A549 (cell line): ENCODE results near the gene SMAD6. TPM values are rescaled to one million over a fixed set of nuclear protein-coding genes. Genes with fewer than 3 reads are reported as not detected.

ENCODE experiments used
- ATAC-seq, 2 experiments: fragments of 200-7000 bp in 1 of 2; fragments of >200 bp in 1 of 2; cut with Nextera tagmentation in 1 of 2; cut with Tn5 transposase in 1 of 2; 3 replicates each; pipeline versions ENCODE4 v1.8.0 to v1.9.1; 2018 to 2020; ENCODE audit warnings: mild to moderate bottlenecking in 1 of 2, moderate library complexity in 1 of 2
- CTCF ChIA-PET: fragments of 300-600 bp; sonication (Branson Sonifier 250); formaldehyde crosslinking; extraction: SDS; loops from one replicate; lab custom pipeline; 2021; ENCODE audit warnings: antibody characterized with exemption, inconsistent platforms; lab: Yijun Ruan, JAX
- POLR2A ChIA-PET: fragments of 350-600 bp; formaldehyde crosslinking; extraction: SDS; loops from one replicate; lab custom pipeline; 2021; ENCODE audit warnings: antibody characterized with exemption, inconsistent platforms; lab: Yijun Ruan, JAX
- DNase-seq, 2 experiments: peaks; one replicate each; pipeline versions ENCODE4 v3.0.0 to v3.0.0-alpha.2; 2011 to 2016; ENCODE audit warnings: low read depth in 1 of 2, low spot score in 1 of 2
- FAIRE-seq: peaks from 2 replicates; lab custom pipeline; 2011; peaks lifted over from hg19 to GRCh38; lab: Jason Lieb, UNC
- H3K27ac ChIP-seq, 2 experiments: fragments of >200 bp; sonication (Bioruptor Twin); formaldehyde crosslinking; 3 replicates each; pipeline ENCODE4 v1.5.1; 2016 to 2017
- H3K4me1 ChIP-seq: fragments of >200 bp; sonication (Bioruptor Twin); formaldehyde crosslinking; 3 replicates; pipeline ENCODE4 v1.6.1; 2016
- H3K4me2 ChIP-seq: fragments of >200 bp; sonication (Bioruptor Twin); formaldehyde crosslinking; 3 replicates; pipeline ENCODE4 v1.6.1; 2016
- H3K4me3 ChIP-seq: fragments of >200 bp; sonication (Bioruptor Twin); formaldehyde crosslinking; 3 replicates; pipeline ENCODE4 v1.5.1; 2016
- H3K9me3 ChIP-seq: fragments of >200 bp; sonication (Bioruptor Twin); formaldehyde crosslinking; 3 replicates; pipeline ENCODE4 v1.6.1; 2016
- BHLHE40 ChIP-seq: IDR thresholded peaks from 2 replicates; pipeline ENCODE4 v1.6.1; 2012; ENCODE audit warnings: low read depth, low read length, inconsistent platforms
- CBX8 ChIP-seq: fragments of 200-600 bp; sonication (generic); IDR thresholded peaks from 2 replicates; pipeline ENCODE4 v1.6.1; 2016
- CHD2 ChIP-seq: fragments of 150-350 bp; IDR thresholded peaks from 2 replicates; pipeline ENCODE4 v1.6.1; 2014; ENCODE audit warnings: low read length; ENCODE audit not compliant: partially characterized antibody
- CHD4 ChIP-seq: fragments of 200-600 bp; sonication (generic); IDR thresholded peaks from 2 replicates; pipeline ENCODE4 v1.6.1; 2016; ENCODE audit warnings: antibody characterized with exemption, mild to moderate bottlenecking, borderline replicate concordance
- EHMT2 ChIP-seq: fragments of 200-600 bp; sonication (generic); IDR thresholded peaks from 2 replicates; pipeline ENCODE4 v1.6.1; 2016; ENCODE audit warnings: antibody characterized with exemption, low read depth, mild to moderate bottlenecking, moderate library complexity
- FOSB ChIP-seq: fragments of 250-450 bp; sonication (Bioruptor Pico); IDR thresholded peaks from 2 replicates; pipeline ENCODE4 v1.5.0; 2020; ENCODE audit warnings: mild to moderate bottlenecking, moderate library complexity
- HDAC2 ChIP-seq: fragments of 200-600 bp; sonication (generic); IDR thresholded peaks from 2 replicates; pipeline ENCODE4 v1.6.1; 2016
- HOXB5 ChIP-seq: fragments of 250-450 bp; sonication (Bioruptor Pico); IDR thresholded peaks from 2 replicates; pipeline ENCODE4 v1.5.0; 2020; ENCODE audit warnings: mild to moderate bottlenecking, moderate library complexity
- JUNB ChIP-seq: fragments of >200 bp; sonication (Bioruptor Twin); formaldehyde crosslinking; IDR thresholded peaks from 2 replicates; pipeline ENCODE4 v1.6.1; 2016
- MAFK ChIP-seq: fragments of 450-650 bp; IDR thresholded peaks from 2 replicates; pipeline ENCODE4 v1.6.1; 2014; ENCODE audit not compliant: partially characterized antibody
- NFE2L2 ChIP-seq: fragments of 150-350 bp; conservative IDR thresholded peaks from 2 replicates; pipeline ENCODE4 v1.6.1; 2014; ENCODE audit warnings: low read length
- NPAS2 ChIP-seq: fragments of 250-450 bp; sonication (Bioruptor Pico); IDR thresholded peaks from 2 replicates; pipeline ENCODE4 v1.8.0; 2022; ENCODE audit warnings: mild to moderate bottlenecking, moderate library complexity, borderline replicate concordance
- PHF8 ChIP-seq: fragments of 200-600 bp; sonication (generic); IDR thresholded peaks from 2 replicates; pipeline ENCODE4 v1.6.1; 2016; ENCODE audit warnings: low read depth, mild to moderate bottlenecking, antibody characterized with exemption, moderate library complexity, borderline replicate concordance
- POLR2A ChIP-seq: IDR thresholded peaks from 2 replicates; pipeline ENCODE4 v1.6.1; 2012; ENCODE audit warnings: mild to moderate bottlenecking, low read length
- POLR2AphosphoS2 ChIP-seq: conservative IDR thresholded peaks from 2 replicates; pipeline ENCODE4 v1.6.1; 2012; ENCODE audit warnings: low read length, improper control_type of control experiment, inconsistent platforms
- RAD21 ChIP-seq, 2 experiments: fragments of >200 bp in 1 of 2; sonication (Bioruptor Twin) in 1 of 2; formaldehyde crosslinking in 1 of 2; IDR thresholded peaks in 1 of 2; conservative IDR thresholded peaks in 1 of 2; 2 replicates in 1 of 2; 3 replicates in 1 of 2; pipeline ENCODE4 v1.6.1; 2012 to 2018; ENCODE audit warnings: inconsistent platforms in 1 of 2
- RFX5 ChIP-seq: fragments of 450-650 bp; IDR thresholded peaks from 2 replicates; pipeline ENCODE4 v1.7.1; 2014; ENCODE audit warnings: antibody characterized with exemption, mild to moderate bottlenecking, moderate library complexity
- RNF2 ChIP-seq: fragments of 200-600 bp; sonication (generic); IDR thresholded peaks from 2 replicates; pipeline ENCODE4 v1.6.1; 2016; ENCODE audit warnings: low read depth, mild to moderate bottlenecking, antibody characterized with exemption, moderate library complexity, borderline replicate concordance
- SREBF2 ChIP-seq: fragments of 450-650 bp; IDR thresholded peaks from 2 replicates; pipeline ENCODE4 v1.6.1; 2014; ENCODE audit warnings: mild to moderate bottlenecking, moderate library complexity
- ZSCAN20 ChIP-seq: fragments of 250-450 bp; sonication (Bioruptor Pico); IDR thresholded peaks from 2 replicates; pipeline ENCODE4 v1.8.0; 2022; ENCODE audit warnings: mild to moderate bottlenecking, moderate library complexity
- WGBS: methylation state at CpG from one replicate; pipeline ENCODE4 v1.1.6; 2017; ENCODE audit errors: missing lambda C conversion rate; 5-methylcytosine and 5-hydroxymethylcytosine counted together
- polyA plus RNA-seq, 4 experiments: library from polyadenylated mRNA; depleted of rRNA in 3 of 4; stranded (reverse); fragments of >200 nt; fragmentation: RNase III in 1 of 4; extraction: RNeasy Plus Mini Kit Qiagen cat#74134 plus additional on column Dnase treatment in 1 of 4; gene quantifications; 2 replicates in 3 of 4; 3 replicates in 1 of 4; pipeline ENCODE4 v1.2.3, GENCODE V29; 2011 to 2017
- TF ChIP-seq, protein P1 (sequence below): fragments of >200 bp; sonication (Bioruptor Twin); formaldehyde crosslinking; IDR thresholded peaks from 3 replicates; pipeline ENCODE4 v1.5.1; 2016
- TF ChIP-seq, protein P2 (sequence below): IDR thresholded peaks from 2 replicates; pipeline ENCODE4 v1.6.1; 2012
- TF ChIP-seq, protein P3 (sequence below): fragments of 250-450 bp; sonication (Bioruptor Pico); IDR thresholded peaks from 2 replicates; pipeline ENCODE4 v1.5.0; 2020; ENCODE audit warnings: low read depth, mild to moderate bottlenecking, moderate library complexity
- TF ChIP-seq, protein P4 (sequence below): fragments of >200 bp; sonication (Bioruptor Twin); formaldehyde crosslinking; IDR thresholded peaks from 2 replicates; pipeline ENCODE4 v1.6.1; 2016
- TF ChIP-seq, protein P5 (sequence below): fragments of 450-650 bp; IDR thresholded peaks from 2 replicates; pipeline ENCODE4 v1.6.1; 2014; ENCODE audit warnings: antibody characterized with exemption

The SMAD6 gene
- polyA plus RNA-seq, 2 of the 4 experiments (the other 2 are of a cell fraction): 9.6 to 46.6 TPM

DNA sequence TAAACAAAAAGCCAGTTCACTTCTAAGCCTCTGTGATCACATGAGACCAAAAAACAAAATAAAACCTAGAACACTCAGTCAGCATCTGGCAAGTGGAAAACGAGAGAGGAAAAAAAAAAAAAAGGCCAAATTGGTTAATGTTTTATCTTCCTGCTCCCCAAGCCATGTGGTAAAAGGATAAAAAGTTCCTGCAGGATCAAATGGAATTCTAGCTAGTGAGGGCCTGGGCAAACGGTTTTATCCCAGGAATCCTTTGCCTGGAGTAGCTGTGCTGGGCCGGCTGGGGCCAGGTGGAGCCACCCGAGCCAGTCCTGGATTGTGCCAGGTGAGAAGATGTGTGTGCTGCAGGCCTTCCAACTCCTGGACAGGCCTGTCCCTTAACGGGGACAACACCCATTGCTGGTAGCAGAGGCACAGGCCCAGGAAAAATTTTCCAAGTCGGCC, 13.2 kb downstream of the SMAD6 start:
- 53% methylated on average over 6 of the region's 6 CpGs for WGBS
- peak overlapping the region; percentile 31 to 65; a peak in 5 of 6 replicates for H3K27ac ChIP-seq
- no peak for ATAC-seq
- no peaks in the 10 kb centered on the region for H3K9me3 ChIP-seq
- no peak overlapping the region for H3K4me3 ChIP-seq
- DNase-seq: no peak
- TF ChIP-seq, protein P1, sequence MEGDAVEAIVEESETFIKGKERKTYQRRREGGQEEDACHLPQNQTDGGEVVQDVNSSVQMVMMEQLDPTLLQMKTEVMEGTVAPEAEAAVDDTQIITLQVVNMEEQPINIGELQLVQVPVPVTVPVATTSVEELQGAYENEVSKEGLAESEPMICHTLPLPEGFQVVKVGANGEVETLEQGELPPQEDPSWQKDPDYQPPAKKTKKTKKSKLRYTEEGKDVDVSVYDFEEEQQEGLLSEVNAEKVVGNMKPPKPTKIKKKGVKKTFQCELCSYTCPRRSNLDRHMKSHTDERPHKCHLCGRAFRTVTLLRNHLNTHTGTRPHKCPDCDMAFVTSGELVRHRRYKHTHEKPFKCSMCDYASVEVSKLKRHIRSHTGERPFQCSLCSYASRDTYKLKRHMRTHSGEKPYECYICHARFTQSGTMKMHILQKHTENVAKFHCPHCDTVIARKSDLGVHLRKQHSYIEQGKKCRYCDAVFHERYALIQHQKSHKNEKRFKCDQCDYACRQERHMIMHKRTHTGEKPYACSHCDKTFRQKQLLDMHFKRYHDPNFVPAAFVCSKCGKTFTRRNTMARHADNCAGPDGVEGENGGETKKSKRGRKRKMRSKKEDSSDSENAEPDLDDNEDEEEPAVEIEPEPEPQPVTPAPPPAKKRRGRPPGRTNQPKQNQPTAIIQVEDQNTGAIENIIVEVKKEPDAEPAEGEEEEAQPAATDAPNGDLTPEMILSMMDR: no peak
- TF ChIP-seq, protein P2, sequence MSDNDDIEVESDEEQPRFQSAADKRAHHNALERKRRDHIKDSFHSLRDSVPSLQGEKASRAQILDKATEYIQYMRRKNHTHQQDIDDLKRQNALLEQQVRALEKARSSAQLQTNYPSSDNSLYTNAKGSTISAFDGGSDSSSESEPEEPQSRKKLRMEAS: no peak
- no peak for TF ChIP-seq CBX8
- TF ChIP-seq EHMT2: no peak
- TF ChIP-seq, protein P3, sequence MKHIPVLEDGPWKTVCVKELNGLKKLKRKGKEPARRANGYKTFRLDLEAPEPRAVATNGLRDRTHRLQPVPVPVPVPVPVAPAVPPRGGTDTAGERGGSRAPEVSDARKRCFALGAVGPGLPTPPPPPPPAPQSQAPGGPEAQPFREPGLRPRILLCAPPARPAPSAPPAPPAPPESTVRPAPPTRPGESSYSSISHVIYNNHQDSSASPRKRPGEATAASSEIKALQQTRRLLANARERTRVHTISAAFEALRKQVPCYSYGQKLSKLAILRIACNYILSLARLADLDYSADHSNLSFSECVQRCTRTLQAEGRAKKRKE (CRISPR knock-in tag): no peak
- TF ChIP-seq CHD4: no peak
- TF ChIP-seq POLR2AphosphoS2: no peak
- no peak for TF ChIP-seq BHLHE40
- TF ChIP-seq POLR2A: no peak
- TF ChIP-seq, protein P4, sequence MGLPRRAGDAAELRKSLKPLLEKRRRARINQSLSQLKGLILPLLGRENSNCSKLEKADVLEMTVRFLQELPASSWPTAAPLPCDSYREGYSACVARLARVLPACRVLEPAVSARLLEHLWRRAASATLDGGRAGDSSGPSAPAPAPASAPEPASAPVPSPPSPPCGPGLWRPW: no peak
- TF ChIP-seq SREBF2: no peak
- TF ChIP-seq NFE2L2: no peak
- TF ChIP-seq, protein P5, sequence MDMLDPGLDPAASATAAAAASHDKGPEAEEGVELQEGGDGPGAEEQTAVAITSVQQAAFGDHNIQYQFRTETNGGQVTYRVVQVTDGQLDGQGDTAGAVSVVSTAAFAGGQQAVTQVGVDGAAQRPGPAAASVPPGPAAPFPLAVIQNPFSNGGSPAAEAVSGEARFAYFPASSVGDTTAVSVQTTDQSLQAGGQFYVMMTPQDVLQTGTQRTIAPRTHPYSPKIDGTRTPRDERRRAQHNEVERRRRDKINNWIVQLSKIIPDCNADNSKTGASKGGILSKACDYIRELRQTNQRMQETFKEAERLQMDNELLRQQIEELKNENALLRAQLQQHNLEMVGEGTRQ: no peak
- TF ChIP-seq NPAS2: no peak
- no peak for FAIRE-seq
- H3K4me1 ChIP-seq: peaks cover 86% of the 10 kb centered on the region
- ChIA-PET CTCF (interaction anchor here (2.0 to 24.6 kb wide), 6 partner anchors 9 to 133 kb away, joined by 6 to 779 read pairs (median 109); partner anchors contain the start of gene SMAD6), POLR2A (no interaction called here)
- H3K4me2 ChIP-seq: peak overlapping the region; percentile 38

DNA sequence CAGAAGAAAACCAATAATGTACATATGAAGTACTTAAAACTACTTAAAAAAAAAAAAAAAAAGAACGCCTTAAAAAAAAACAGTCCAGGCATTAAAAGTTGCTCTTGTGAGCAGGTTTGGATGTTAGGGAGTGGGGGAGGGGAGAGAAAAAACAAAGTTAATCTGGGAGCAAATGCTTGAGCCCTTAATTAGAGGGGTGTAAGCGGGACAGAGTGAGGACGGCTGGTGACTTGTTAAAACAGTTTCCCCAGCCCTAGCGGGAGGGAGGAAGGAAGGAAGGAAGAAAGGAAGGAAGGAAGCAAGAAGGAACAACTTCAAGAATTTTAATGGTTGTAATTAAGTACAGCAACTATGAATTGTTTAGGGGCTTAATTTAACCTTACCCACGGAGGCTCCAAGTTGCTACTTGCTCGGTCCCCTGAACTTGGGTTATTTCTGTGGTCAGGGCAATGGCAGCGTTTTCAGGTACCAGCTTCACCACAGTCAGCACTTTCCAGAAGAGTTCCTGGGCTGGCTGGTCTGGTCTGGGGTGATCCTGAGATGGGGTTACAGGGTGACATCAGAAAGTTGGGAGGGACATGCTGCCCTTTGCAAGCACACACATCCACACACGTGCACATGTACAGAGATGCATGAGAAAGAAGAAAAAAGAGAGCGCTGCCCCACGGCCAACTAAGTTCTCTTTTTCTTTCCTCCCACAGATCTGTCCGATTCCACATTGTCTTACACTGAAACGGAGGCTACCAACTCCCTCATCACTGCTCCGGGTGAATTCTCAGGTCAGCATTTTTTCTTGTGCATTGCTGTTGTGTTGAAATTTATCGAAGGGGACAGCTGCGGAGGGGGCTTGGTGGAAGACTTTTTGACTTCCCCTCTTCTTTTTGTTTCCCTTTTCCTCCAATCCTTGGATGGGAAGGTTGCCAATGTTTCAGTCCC, 14.0 kb downstream of the SMAD6 start:
- FAIRE-seq (no peak), ATAC-seq (no peak), DNase-seq (no peak)
- ChIA-PET CTCF (interaction anchor here (0.9 to 24.6 kb wide), 6 partner anchors 8 to 133 kb away, joined by 3 to 779 read pairs (median 104); no protein-coding TSS in a partner anchor), POLR2A (no interaction called here)
- Histone ChIP-seq H3K4me2 (no peak overlapping the region), H3K4me1 (peaks cover 86% of the 10 kb centered on the region), H3K27ac (peak overlapping the region; percentile 31 to 65; a peak in 4 of 6 replicates), H3K9me3 (no peaks in the 10 kb centered on the region), H3K4me3 (no peak overlapping the region)
- TF ChIP-seq CHD2 (no peak), MAFK (peak; percentile 43)
- WGBS: 88% methylated on average over 15 of the region's 15 CpGs

DNA sequence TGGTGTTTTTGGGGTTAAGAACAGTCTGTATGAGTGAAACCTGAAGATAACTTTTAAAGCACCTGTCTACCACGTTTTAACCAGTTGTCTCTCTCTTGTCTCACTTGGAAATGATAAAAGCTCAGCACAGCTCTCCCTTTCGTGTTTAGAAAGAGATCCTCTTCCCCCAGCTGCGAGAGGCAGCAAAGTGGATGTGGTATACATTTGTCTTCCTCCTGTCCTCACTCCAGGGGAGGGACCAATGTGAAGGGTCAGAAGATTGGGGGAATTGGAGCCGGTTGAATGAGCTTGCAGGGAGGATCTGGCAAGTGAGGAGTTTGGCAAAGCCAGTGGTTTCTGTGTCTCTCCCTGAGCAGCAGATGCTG, 14.6 kb downstream of the SMAD6 start:
- ATAC-seq: no peak
- Histone ChIP-seq H3K4me3 (no peak overlapping the region), H3K9me3 (no peaks in the 10 kb centered on the region), H3K27ac (0 out of 6 replicates have a peak overlapping the region, but pooled peaks of 1 of the 2 experiments have one; percentile 3), H3K4me1 (peaks cover 86% of the 10 kb centered on the region), H3K4me2 (no peak overlapping the region)
- no peak for DNase-seq
- ChIA-PET POLR2A (no interaction called here), CTCF (interaction anchor here (0.9 to 24.6 kb wide), 5 partner anchors 7 to 132 kb away, joined by 3 to 779 read pairs (median 182); no protein-coding TSS in a partner anchor)
- no peak for FAIRE-seq
- WGBS: 80% methylated on average over 4 of the region's 4 CpGs
- TF ChIP-seq HDAC2 (no peak), PHF8 (no peak), FOSB (CRISPR knock-in tag) (no peak), CHD2 (no peak), RAD21 (conservative IDR thresholded peaks at IDR 0.05 in 1 of 2, IDR thresholded peaks at IDR 0.05 in 1 of 2) (no peak), ZSCAN20 (CRISPR knock-in tag) (no peak), HOXB5 (CRISPR knock-in tag) (no peak), RNF2 (no peak), RFX5 (no peak), JUNB (no peak)
- TF ChIP-seq, protein P5: no peak
- TF ChIP-seq, protein P4: no peak
- TF ChIP-seq, protein P1: no peak
